ENCODE measurements around the gene CRYBG2.
"Not testable (repeated sequence)": the region's sequence is repeated elsewhere in the genome, so short reads cannot be mapped to it uniquely, and the experiment has no call there.

CRYBG2 gene

DNA sequence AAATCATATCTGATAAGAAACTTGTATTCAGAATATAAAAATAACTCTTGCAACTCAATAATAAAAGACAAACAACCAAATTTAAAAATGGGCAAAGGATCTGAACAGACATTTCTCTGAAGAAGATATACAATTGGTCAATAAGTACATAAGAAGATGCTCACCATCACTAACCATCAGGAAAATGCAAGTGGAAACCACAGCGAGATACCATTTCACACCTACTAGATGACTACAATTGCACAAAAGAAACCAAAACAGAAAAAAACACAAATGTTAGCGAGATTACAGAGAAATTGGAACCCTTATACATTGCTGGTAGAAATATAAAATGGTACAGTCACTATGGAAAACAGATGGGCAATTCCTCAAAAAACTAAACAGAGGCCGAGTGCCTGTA, 30.1 kb upstream of the CRYBG2 start:
- no peaks in the 10 kb centered on the region for H3K9me3 ChIP-seq (ENCODE audit: control insufficient read depth in 2 of 2, low read length in 2 of 2)
- no peaks in the 10 kb centered on the region for H3K36me3 ChIP-seq (ENCODE audit: control insufficient read depth in 2 of 2, insufficient read depth in 2 of 2, low read length in 2 of 2)
- no peaks in the 10 kb centered on the region for H3K27me3 ChIP-seq (ENCODE audit: control insufficient read depth in 1 of 2, insufficient read depth in 2 of 2, low read length in 2 of 2)
- no peak overlapping the region for H3K9ac ChIP-seq (ENCODE audit: low read length in 2 of 2)
- no peak overlapping the region for H3K4me3 ChIP-seq (ENCODE audit: low read length in 2 of 2)
- no peak overlapping the region for H3K27ac ChIP-seq (ENCODE audit: low read length)
- no peaks in the 10 kb centered on the region for H3K4me1 ChIP-seq (ENCODE audit: control insufficient read depth, insufficient read depth, low read length)

DNA sequence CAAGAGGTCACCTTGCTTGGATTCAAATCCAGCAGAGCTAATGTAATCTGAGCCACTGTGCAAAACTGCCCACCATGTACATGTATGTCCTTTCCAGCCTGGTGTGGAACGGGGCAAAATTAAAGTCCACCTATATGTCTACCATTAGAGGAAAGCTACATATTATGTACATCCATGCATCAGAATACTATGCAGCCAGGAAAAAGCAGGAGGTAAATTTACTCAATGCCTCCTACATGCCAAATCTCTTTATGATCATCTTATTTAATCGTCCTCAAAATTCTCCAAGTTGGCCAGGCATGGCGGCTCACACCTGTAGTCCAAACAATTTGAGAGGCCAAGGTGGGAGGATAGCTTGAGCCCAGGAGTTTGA, 24.9 kb upstream of the CRYBG2 start:
- no peaks in the 10 kb centered on the region for H3K27me3 ChIP-seq (ENCODE audit: control insufficient read depth in 1 of 2, insufficient read depth in 2 of 2, low read length in 2 of 2)
- H3K36me3 ChIP-seq (ENCODE audit: control insufficient read depth in 2 of 2, insufficient read depth in 2 of 2, low read length in 2 of 2) = no peaks in the 10 kb centered on the region
- H3K9me3 ChIP-seq (ENCODE audit: control insufficient read depth in 2 of 2, low read length in 2 of 2) = no peaks in the 10 kb centered on the region
- H3K4me1 ChIP-seq (ENCODE audit: control insufficient read depth, insufficient read depth, low read length) = peaks cover 2% of the 10 kb centered on the region
- H3K27ac ChIP-seq (ENCODE audit: low read length) = no peak overlapping the region
- H3K4me3 ChIP-seq (ENCODE audit: low read length in 2 of 2) = no peak overlapping the region
- H3K9ac ChIP-seq (ENCODE audit: low read length in 2 of 2) = no peak overlapping the region

DNA sequence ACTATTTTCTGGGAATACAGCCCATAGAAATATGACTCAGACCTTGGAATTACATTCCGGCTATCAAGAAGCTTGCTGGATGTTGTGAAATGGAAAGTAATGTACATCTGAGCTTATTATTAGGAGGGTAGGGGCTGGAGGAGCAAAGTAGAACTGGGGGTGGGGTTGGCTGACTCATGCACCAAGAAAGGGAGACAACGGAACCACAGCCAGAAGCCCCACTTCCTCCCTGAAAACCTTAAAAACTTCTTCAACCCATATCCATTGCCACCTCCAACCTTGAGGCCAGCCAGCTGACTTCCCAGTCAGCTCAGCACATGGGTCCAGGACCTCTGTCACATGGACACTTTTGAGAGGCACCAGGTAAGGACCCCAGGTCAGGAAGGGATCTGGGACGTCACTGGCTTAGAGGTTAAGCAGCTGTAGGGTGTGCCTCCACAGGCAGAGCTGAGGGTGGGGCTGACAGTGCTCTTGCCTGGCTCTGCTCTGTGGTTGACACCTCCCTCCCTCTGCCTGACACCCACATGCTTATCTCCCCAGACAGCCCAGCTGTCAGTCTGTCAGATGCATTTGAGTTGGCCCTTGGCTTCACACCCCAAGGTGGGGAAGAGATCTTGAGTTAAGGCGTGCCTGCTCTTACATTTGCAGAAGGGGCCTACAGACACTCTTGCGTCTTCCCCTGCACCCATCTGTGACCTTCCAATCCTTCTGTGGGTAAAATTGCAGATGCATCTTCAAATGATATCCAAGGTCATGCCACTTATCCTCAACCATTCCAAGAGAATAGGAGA, 24.4 kb upstream of the CRYBG2 start:
- Histone ChIP-seq H3K4me1 (ENCODE audit: control insufficient read depth, insufficient read depth, low read length) (peaks cover 2% of the 10 kb centered on the region), H3K27me3 (ENCODE audit: control insufficient read depth in 1 of 2, insufficient read depth in 2 of 2, low read length in 2 of 2) (no peaks in the 10 kb centered on the region), H3K4me3 (ENCODE audit: low read length in 2 of 2) (no peak overlapping the region), H3K9ac (ENCODE audit: low read length in 2 of 2) (no peak overlapping the region), H3K27ac (ENCODE audit: low read length) (no peak overlapping the region), H3K9me3 (ENCODE audit: control insufficient read depth in 2 of 2, low read length in 2 of 2) (no peaks in the 10 kb centered on the region), H3K36me3 (ENCODE audit: control insufficient read depth in 2 of 2, insufficient read depth in 2 of 2, low read length in 2 of 2) (no peaks in the 10 kb centered on the region)

DNA sequence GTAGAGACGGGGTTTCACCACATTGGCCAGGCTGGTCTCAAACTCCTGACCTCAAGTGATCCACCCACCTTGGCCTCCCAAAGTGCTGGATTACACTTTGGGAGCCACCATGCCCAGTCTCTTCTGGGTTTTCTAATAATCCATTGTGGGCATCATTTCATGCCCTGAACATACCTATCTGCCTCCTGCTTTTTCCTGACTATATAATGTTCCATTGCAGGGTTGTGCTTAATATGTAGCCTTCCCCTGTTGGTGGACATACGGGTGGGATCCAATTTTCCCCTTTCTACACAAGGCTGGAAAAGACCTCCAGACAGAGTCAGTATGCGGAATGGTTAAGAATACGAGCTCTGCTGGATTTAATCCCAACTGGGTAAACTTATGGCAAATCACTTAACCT, 22.1 kb upstream of the CRYBG2 start:
- Histone ChIP-seq H3K36me3 (ENCODE audit: control insufficient read depth in 2 of 2, insufficient read depth in 2 of 2, low read length in 2 of 2) (no peaks in the 10 kb centered on the region), H3K27ac (ENCODE audit: low read length) (no peak overlapping the region), H3K9me3 (ENCODE audit: control insufficient read depth in 2 of 2, low read length in 2 of 2) (no peaks in the 10 kb centered on the region), H3K27me3 (ENCODE audit: control insufficient read depth in 1 of 2, insufficient read depth in 2 of 2, low read length in 2 of 2) (no peaks in the 10 kb centered on the region), H3K9ac (ENCODE audit: low read length in 2 of 2) (no peak overlapping the region), H3K4me3 (ENCODE audit: low read length in 2 of 2) (no peak overlapping the region), H3K4me1 (ENCODE audit: control insufficient read depth, insufficient read depth, low read length) (peaks cover 2% of the 10 kb centered on the region)

DNA sequence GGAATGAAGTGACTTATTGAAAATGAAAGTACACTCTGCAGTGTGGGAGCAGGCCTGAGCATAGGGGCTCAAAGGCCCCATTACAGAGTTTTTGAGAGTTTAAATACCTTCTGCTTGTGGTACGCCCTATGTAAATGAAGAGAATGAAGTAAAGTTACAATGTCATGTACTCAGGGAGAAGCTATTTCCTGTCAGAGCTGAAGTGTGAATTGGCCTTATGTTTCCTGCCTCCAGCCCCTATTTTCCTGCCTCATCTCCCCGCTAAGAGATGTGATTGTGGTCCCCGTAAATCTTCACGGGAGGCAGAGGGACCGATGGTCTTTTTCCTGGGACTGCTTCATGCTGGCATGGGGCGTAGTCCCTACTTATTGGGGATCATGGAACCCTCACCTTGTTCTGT, 21.2 kb upstream of the CRYBG2 start:
- Histone ChIP-seq H3K4me1 (ENCODE audit: control insufficient read depth, insufficient read depth, low read length) (peaks cover 2% of the 10 kb centered on the region), H3K9ac (ENCODE audit: low read length in 2 of 2) (no peak overlapping the region), H3K9me3 (ENCODE audit: control insufficient read depth in 2 of 2, low read length in 2 of 2) (no peaks in the 10 kb centered on the region), H3K27me3 (ENCODE audit: control insufficient read depth in 1 of 2, insufficient read depth in 2 of 2, low read length in 2 of 2) (peaks cover 0 to 2% of the 10 kb centered on the region in 2 donors), H3K36me3 (ENCODE audit: control insufficient read depth in 2 of 2, insufficient read depth in 2 of 2, low read length in 2 of 2) (no peaks in the 10 kb centered on the region), H3K27ac (ENCODE audit: low read length) (no peak overlapping the region), H3K4me3 (ENCODE audit: low read length in 2 of 2) (no peak overlapping the region)

DNA sequence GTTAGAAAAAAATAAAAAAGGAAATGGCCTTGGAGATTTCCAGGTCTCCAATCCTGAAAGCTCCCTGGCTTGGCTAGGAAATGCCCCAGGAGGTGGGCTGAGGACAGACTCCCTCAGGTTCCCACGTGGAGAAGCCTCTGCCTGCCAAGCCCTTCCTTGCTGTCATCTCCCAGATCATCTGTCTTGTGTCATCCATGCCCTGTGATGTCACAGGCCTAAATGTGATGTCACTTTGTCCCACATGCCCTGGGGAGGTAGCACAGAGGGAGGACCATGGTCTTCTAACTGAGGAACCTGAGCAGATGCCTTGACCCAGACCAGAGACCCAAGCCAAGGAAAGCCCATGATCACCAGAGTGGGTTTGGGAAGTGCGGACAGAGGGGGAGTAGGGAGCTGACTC, 20.4 kb upstream of the CRYBG2 start:
- not testable (repeated sequence) for H3K4me3 ChIP-seq (ENCODE audit: low read length in 2 of 2); H3K36me3 ChIP-seq (ENCODE audit: control insufficient read depth in 2 of 2, insufficient read depth in 2 of 2, low read length in 2 of 2); H3K4me1 ChIP-seq (ENCODE audit: control insufficient read depth, insufficient read depth, low read length); H3K9me3 ChIP-seq (ENCODE audit: control insufficient read depth in 2 of 2, low read length in 2 of 2); H3K9ac ChIP-seq (ENCODE audit: low read length in 2 of 2); H3K27ac ChIP-seq (ENCODE audit: low read length); H3K27me3 ChIP-seq (ENCODE audit: control insufficient read depth in 1 of 2, insufficient read depth in 2 of 2, low read length in 2 of 2)

DNA sequence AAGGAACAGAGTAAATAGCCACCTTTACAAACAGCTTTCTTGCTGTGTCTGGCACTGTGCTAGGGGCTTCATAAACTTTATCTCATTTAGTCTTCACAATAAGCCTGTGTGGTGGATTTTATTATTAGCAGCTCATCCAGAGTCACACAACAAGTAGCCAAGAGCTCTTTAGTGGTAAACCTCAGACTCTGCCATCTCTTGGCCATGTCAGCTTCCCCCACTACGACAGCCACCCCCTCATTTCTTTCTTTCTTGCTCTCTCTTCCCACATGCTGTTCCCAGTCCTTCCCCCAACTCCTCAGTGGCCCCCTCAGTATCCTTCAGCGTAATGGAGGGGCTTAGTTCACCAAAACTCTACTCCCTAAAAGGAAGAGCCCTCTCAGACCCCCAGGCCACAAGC, 19.9 kb upstream of the CRYBG2 start:
- no peaks in the 10 kb centered on the region for H3K9me3 ChIP-seq (ENCODE audit: control insufficient read depth in 2 of 2, low read length in 2 of 2)
- no peak overlapping the region for H3K27ac ChIP-seq (ENCODE audit: low read length)
- no peak overlapping the region for H3K9ac ChIP-seq (ENCODE audit: low read length in 2 of 2)
- H3K4me3 ChIP-seq (ENCODE audit: low read length in 2 of 2) = no peak overlapping the region
- peaks cover 2% of the 10 kb centered on the region for H3K4me1 ChIP-seq (ENCODE audit: control insufficient read depth, insufficient read depth, low read length)
- peaks cover 0 to 2% of the 10 kb centered on the region in 2 donors for H3K27me3 ChIP-seq (ENCODE audit: control insufficient read depth in 1 of 2, insufficient read depth in 2 of 2, low read length in 2 of 2)
- H3K36me3 ChIP-seq (ENCODE audit: control insufficient read depth in 2 of 2, insufficient read depth in 2 of 2, low read length in 2 of 2) = no peaks in the 10 kb centered on the region

DNA sequence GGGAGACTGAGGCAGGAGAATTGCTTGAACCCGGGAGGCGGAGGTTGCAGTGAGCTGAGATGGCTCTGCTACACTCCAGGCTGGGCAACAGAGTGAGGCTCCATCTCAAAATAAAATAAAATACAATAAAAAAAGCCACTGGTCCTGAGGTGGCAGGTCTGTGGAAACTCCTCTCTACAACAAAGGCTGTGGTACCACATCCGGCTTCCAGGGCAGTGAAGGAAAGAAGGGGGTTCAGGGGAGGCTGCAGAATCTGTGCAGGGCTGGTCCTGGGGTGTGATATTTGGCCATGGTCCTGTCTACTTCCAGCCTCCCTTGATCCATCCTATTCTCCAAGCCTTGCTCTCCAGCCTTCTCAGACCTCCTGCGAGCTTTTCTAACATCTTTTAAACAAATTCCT, 19.4 kb upstream of the CRYBG2 start:
- peaks cover 2% of the 10 kb centered on the region for H3K4me1 ChIP-seq (ENCODE audit: control insufficient read depth, insufficient read depth, low read length)
- no peaks in the 10 kb centered on the region for H3K9me3 ChIP-seq (ENCODE audit: control insufficient read depth in 2 of 2, low read length in 2 of 2)
- no peaks in the 10 kb centered on the region for H3K36me3 ChIP-seq (ENCODE audit: control insufficient read depth in 2 of 2, insufficient read depth in 2 of 2, low read length in 2 of 2)
- peaks cover 0 to 5% of the 10 kb centered on the region in 2 donors for H3K27me3 ChIP-seq (ENCODE audit: control insufficient read depth in 1 of 2, insufficient read depth in 2 of 2, low read length in 2 of 2)
- no peak overlapping the region for H3K27ac ChIP-seq (ENCODE audit: low read length)
- no peak overlapping the region for H3K9ac ChIP-seq (ENCODE audit: low read length in 2 of 2)
- no peak overlapping the region for H3K4me3 ChIP-seq (ENCODE audit: low read length in 2 of 2)

DNA sequence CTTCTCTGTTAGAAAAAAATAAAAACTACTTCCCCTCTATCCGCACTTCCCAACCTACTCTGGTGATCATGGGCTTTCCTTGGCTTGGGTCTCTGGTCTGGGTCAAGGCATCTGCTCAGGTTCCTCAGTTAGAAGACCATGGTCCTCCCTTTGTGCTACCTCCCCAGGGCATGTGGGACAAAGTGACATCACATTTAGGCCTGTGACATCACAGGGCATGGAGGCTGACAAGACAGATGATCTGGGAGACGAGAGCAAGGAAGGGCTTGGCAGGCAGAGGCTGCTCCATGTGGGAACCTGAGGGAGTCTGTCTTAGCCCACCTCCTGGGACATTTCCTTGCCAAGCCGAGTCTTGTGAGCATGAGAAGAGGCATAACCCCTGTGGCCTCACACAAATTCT, 18.7 kb upstream of the CRYBG2 start, which contains the start of gene ZNF683:
Gene ZNF683 (minus strand): TSS at position 140 of the 400 bp plus-strand sequence. CDS start 4,179 bp downstream, outside the sequence.
- H3K4me3 ChIP-seq (ENCODE audit: low read length in 2 of 2); H3K4me1 ChIP-seq (ENCODE audit: control insufficient read depth, insufficient read depth, low read length); H3K36me3 ChIP-seq (ENCODE audit: control insufficient read depth in 2 of 2, insufficient read depth in 2 of 2, low read length in 2 of 2); H3K9ac ChIP-seq (ENCODE audit: low read length in 2 of 2); H3K27me3 ChIP-seq (ENCODE audit: control insufficient read depth in 1 of 2, insufficient read depth in 2 of 2, low read length in 2 of 2); H3K27ac ChIP-seq (ENCODE audit: low read length); H3K9me3 ChIP-seq (ENCODE audit: control insufficient read depth in 2 of 2, low read length in 2 of 2): not testable (repeated sequence)

DNA sequence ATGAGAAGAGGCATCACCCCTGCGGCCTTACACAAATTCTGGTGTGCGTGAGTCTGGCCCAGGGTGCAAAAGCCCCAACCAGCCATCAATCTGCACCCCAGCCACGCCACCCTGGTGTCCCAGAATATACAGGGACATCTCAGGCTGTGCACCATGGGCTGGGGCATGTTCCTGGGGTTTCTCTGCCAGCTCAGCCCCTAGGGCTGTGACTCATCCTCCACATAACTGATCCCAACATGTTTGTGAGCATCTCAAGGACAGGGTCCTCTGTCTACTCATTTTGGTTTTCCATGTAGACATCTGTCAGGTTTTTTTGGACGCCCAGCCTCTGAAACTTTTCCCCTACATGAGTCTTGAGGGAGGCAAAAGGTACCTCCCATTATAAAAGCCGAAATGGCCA, 18.1 kb upstream of the CRYBG2 start:
- H3K27ac ChIP-seq (ENCODE audit: low read length) = no peak overlapping the region
- no peaks in the 10 kb centered on the region for H3K36me3 ChIP-seq (ENCODE audit: control insufficient read depth in 2 of 2, insufficient read depth in 2 of 2, low read length in 2 of 2)
- H3K4me3 ChIP-seq (ENCODE audit: low read length in 2 of 2) = no peak overlapping the region
- peaks cover 2 to 6% of the 10 kb centered on the region in 2 donors for H3K27me3 ChIP-seq (ENCODE audit: control insufficient read depth in 1 of 2, insufficient read depth in 2 of 2, low read length in 2 of 2)
- no peak overlapping the region for H3K9ac ChIP-seq (ENCODE audit: low read length in 2 of 2)
- H3K4me1 ChIP-seq (ENCODE audit: control insufficient read depth, insufficient read depth, low read length) = no peaks in the 10 kb centered on the region
- no peaks in the 10 kb centered on the region for H3K9me3 ChIP-seq (ENCODE audit: control insufficient read depth in 2 of 2, low read length in 2 of 2)

DNA sequence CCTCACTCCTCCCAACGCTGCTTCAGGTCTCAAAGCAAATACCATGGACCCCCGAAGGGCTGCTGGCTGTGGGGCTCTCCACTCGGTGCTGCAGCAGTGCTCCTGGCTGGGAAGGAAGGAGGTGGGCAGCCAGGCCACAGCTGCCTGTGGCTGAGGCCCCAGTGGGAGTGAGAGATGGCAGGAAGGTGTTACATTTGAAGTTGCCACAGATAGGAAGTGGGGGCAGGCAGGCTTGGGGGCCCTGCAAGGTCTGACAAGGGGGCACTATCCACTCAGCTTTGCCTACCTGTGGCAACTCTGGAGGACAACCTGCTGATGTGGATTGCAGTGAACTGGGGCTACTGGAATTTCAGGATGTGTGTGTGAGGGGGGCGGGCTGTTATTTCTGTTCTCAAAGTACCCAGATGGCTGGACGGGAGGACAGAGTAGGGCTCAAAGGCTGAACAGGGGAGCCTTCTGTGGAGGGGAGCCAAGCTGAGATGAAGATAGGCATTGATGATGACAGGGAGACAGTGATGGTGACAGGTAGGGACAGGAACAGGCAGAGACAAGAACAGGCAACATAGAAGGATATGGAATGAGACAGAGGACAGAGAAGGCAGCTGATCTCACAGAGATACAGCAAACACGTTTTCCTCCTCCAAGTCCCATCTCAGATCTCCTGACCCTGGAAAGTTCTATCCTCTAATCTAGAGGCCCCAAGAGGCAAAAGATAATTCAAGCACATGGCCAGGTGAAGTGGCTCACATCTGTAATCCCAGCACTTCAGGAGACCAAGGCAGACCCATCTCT, 16.9 kb upstream of the CRYBG2 start:
- Histone ChIP-seq H3K27me3 (ENCODE audit: control insufficient read depth in 1 of 2, insufficient read depth in 2 of 2, low read length in 2 of 2) (peaks cover 2 to 6% of the 10 kb centered on the region in 2 donors), H3K9me3 (ENCODE audit: control insufficient read depth in 2 of 2, low read length in 2 of 2) (no peaks in the 10 kb centered on the region), H3K36me3 (ENCODE audit: control insufficient read depth in 2 of 2, insufficient read depth in 2 of 2, low read length in 2 of 2) (no peaks in the 10 kb centered on the region), H3K4me3 (ENCODE audit: low read length in 2 of 2) (no peak overlapping the region), H3K9ac (ENCODE audit: low read length in 2 of 2) (no peak overlapping the region), H3K4me1 (ENCODE audit: control insufficient read depth, insufficient read depth, low read length) (no peaks in the 10 kb centered on the region), H3K27ac (ENCODE audit: low read length) (no peak overlapping the region)
